Activated B cell treated with CpG ODN at 0.5 μM for 24 hours (primary cell): ENCODE measurements around the gene GTF2F1. TPM values are rescaled to one million over a fixed set of nuclear protein-coding genes. Genes with fewer than 3 reads are reported as not detected.
A peak's percentile ranks its signal among the peaks of the same experiment; 100 is the strongest.
"Not testable (repeated sequence)": the region's sequence is repeated elsewhere in the genome, so short reads cannot be mapped to it uniquely, and the experiment has no call there.

Experiments used
- ATAC-seq: fragments of 200-7000 bp; cut with Tn5 transposase; one replicate; pipeline ENCODE4 v1.10.0; 2021; ENCODE audit warnings: low read depth, mild to moderate bottlenecking, moderate library complexity
- CTCF ChIA-PET: fragments of 350-600 bp; sonication (Branson Sonifier 250); formaldehyde crosslinking; loops from one replicate; lab custom pipeline; 2021; ENCODE audit warnings: antibody characterized with exemption; lab: Charles Lee
- POLR2A ChIA-PET: fragments of 350-600 bp; sonication (Branson Sonifier 250); formaldehyde crosslinking; loops from one replicate; lab custom pipeline; 2021; ENCODE audit warnings: antibody characterized with exemption; lab: Charles Lee
- DNase-seq: peaks from one replicate; pipeline ENCODE4 v3.0.0; 2022
- H3K27ac Mint-ChIP-seq: one replicate; pipeline ENCODE4 v1.8.0; 2020; ENCODE audit warnings: mixed read lengths
- H3K27me3 Mint-ChIP-seq: one replicate; pipeline ENCODE4 v1.8.0; 2021; ENCODE audit warnings: mixed read lengths
- H3K36me3 Mint-ChIP-seq: one replicate; pipeline ENCODE4 v1.8.0; 2021; ENCODE audit warnings: low read depth, mixed read lengths
- H3K4me1 Mint-ChIP-seq: one replicate; pipeline ENCODE4 v1.8.0; 2021; ENCODE audit warnings: mixed read lengths
- H3K4me3 Mint-ChIP-seq: one replicate; pipeline ENCODE4 v1.8.0; 2020; ENCODE audit warnings: mild to moderate bottlenecking, mixed read lengths
- H3K9me3 Mint-ChIP-seq: one replicate; pipeline ENCODE4 v1.8.0; 2020; ENCODE audit warnings: mixed read lengths
- CTCF ChIP-seq: fragments of 200-600 bp; IDR thresholded peaks from one replicate; pipeline ENCODE4 v1.8.0; 2022; ENCODE audit warnings: antibody characterized with exemption, mild to moderate bottlenecking
- intact Hi-C: fragments of 100-400 bp; cut with micrococcal nuclease; formaldehyde crosslinking; loops from one replicate; pipeline ENCODE4 v1.15.1; 2024
- total RNA-seq: library from RNA; stranded (reverse); gene quantifications from 2 replicates; pipeline ENCODE4 v1.2.3, GENCODE V29; 2022

GTF2F1 gene
- total RNA-seq, 1 donor from 2014 or later: 67.6 TPM

- ATAC-seq (no peak), DNase-seq (no peak)
- H3K36me3 Mint-ChIP-seq: no peaks in the 10 kb centered on the region
- TF ChIP-seq CTCF: no peak
- ChIA-PET CTCF (no interaction called here), POLR2A (interaction anchor here (1.0 kb wide), 1 partner anchor 10 kb away, joined by 3 read pairs; the partner anchor contains the start of gene GTF2F1)
- intact Hi-C loops: no loop called here
- no peaks in the 10 kb centered on the region for H3K9me3 Mint-ChIP-seq
- no peaks in the 10 kb centered on the region for H3K4me1 Mint-ChIP-seq
- H3K27ac Mint-ChIP-seq: no peak overlapping the region
- H3K4me3 Mint-ChIP-seq: no peak overlapping the region
- no peaks in the 10 kb centered on the region for H3K27me3 Mint-ChIP-seq
Observed at GRCh38 chr19:6402837-6403608, 10.1 kb upstream of the GTF2F1 start.

GRCh38 chr19:6402058-6402457 lies 9.1 kb upstream of the GTF2F1 start:
- CTCF ChIA-PET: no interaction called here
- intact Hi-C loops: no loop called here
- H3K4me3 Mint-ChIP-seq: no peak overlapping the region
- H3K27ac Mint-ChIP-seq: no peak overlapping the region
- no peaks in the 10 kb centered on the region for H3K27me3 Mint-ChIP-seq
- H3K36me3 Mint-ChIP-seq: no peaks in the 10 kb centered on the region
- H3K4me1 Mint-ChIP-seq: no peaks in the 10 kb centered on the region
- ATAC-seq: no peak
- POLR2A ChIA-PET: interaction anchor here (0.6 kb wide), 1 partner anchor 164 kb away, joined by 4 read pairs; no protein-coding TSS in a partner anchor
- no peaks in the 10 kb centered on the region for H3K9me3 Mint-ChIP-seq
- TF ChIP-seq CTCF: no peak
- DNase-seq: no peak

GRCh38 chr19:6400062-6400944 lies 7.3 kb upstream of the GTF2F1 start:
- H3K27ac Mint-ChIP-seq, DNase-seq, intact Hi-C loops, H3K4me3 Mint-ChIP-seq, H3K27me3 Mint-ChIP-seq, H3K9me3 Mint-ChIP-seq, H3K4me1 Mint-ChIP-seq, ATAC-seq, CTCF ChIA-PET, H3K36me3 Mint-ChIP-seq: not testable (repeated sequence)
- POLR2A ChIA-PET: interaction anchor here (0.8 kb wide), 1 partner anchor 27 kb away, joined by 4 read pairs; no protein-coding TSS in a partner anchor

GRCh38 chr19:6396305-6396704 lies 3.3 kb upstream of the GTF2F1 start:
- POLR2A ChIA-PET: no interaction called here
- intact Hi-C loops: no loop called here
- no peaks in the 10 kb centered on the region for H3K9me3 Mint-ChIP-seq
- CTCF ChIA-PET: no interaction called here
- H3K36me3 Mint-ChIP-seq: peaks cover 14% of the 10 kb centered on the region
- no peak overlapping the region for H3K27ac Mint-ChIP-seq
- H3K27me3 Mint-ChIP-seq: no peaks in the 10 kb centered on the region
- no peak overlapping the region for H3K4me3 Mint-ChIP-seq
- peaks cover 19% of the 10 kb centered on the region for H3K4me1 Mint-ChIP-seq
- no peak for TF ChIP-seq CTCF
- ATAC-seq (no peak), DNase-seq (no peak)

GRCh38 chr19:6394831-6395230 lies 1.9 kb upstream of the GTF2F1 start:
- DNase-seq (no peak), ATAC-seq (no peak)
- ChIA-PET POLR2A (interaction anchor here (0.7 kb wide), 1 partner anchor 1052 kb away, joined by 17 read pairs; no protein-coding TSS in a partner anchor), CTCF (no interaction called here)
- Mint-ChIP-seq H3K4me1 (peaks cover 23% of the 10 kb centered on the region), H3K27ac (no peak overlapping the region), H3K4me3 (peak overlapping the region; percentile 59), H3K36me3 (peaks cover 22% of the 10 kb centered on the region), H3K9me3 (no peaks in the 10 kb centered on the region), H3K27me3 (no peaks in the 10 kb centered on the region)
- no peak for TF ChIP-seq CTCF
- intact Hi-C loops: no loop called here
